ENCODE results near the gene TTC34.

DNA sequence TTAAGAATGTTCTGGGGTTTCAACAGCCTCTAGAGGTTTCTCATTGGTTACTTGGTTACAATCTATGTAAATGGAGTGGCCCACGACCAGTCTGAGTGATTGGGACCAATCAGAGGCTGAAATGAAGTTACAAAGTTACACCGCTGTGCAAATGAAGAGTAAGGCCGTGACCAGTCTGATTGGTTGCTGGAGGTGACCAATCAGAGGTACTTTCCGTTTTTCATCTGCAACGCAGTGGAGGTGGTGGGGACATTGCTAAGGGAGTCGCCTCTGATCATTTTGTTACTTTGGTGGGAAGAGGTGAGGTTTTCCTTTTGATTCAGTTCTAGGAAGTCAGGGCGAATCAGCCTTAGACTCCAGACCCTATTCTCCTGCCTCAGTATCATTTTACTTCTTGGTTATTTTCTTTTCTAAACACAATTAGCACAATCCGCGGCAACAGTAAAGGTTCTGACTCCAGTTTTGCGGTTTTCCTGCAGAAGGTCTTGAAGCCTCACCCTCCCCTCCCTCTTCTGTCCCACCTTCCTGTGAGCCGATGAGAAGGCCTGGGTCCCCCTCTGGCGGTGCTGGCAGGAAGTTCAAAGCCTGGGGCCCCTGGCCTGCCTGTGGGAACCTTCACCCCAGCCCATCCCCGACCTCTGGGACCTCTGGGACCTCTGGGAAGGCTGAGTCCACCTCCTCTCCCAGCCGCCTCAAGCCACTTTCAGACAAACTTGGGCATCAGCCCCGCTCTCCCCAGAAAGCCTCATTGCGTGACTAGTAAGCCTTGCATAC, 38.7 kb upstream of the TTC34 start:
- TF ChIP-seq, protein P1, sequence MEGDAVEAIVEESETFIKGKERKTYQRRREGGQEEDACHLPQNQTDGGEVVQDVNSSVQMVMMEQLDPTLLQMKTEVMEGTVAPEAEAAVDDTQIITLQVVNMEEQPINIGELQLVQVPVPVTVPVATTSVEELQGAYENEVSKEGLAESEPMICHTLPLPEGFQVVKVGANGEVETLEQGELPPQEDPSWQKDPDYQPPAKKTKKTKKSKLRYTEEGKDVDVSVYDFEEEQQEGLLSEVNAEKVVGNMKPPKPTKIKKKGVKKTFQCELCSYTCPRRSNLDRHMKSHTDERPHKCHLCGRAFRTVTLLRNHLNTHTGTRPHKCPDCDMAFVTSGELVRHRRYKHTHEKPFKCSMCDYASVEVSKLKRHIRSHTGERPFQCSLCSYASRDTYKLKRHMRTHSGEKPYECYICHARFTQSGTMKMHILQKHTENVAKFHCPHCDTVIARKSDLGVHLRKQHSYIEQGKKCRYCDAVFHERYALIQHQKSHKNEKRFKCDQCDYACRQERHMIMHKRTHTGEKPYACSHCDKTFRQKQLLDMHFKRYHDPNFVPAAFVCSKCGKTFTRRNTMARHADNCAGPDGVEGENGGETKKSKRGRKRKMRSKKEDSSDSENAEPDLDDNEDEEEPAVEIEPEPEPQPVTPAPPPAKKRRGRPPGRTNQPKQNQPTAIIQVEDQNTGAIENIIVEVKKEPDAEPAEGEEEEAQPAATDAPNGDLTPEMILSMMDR (IDR thresholded peaks at IDR 0.05): no peak
- TF ChIP-seq POLR2AphosphoS5 (IDR thresholded peaks at IDR 0.05) (no peak), EP300 (IDR thresholded peaks at IDR 0.05; ENCODE audit: low read depth) (no peak)
